Ramos (cell line): ENCODE results near the gene CYP11A1.

Experiments used
- in situ Hi-C: fragments of 300-500 bp; cut with MboI; formaldehyde crosslinking; loops from one replicate; pipeline ENCODE4 v1.14.3; 2022; ENCODE audit warnings: low sequenced_read_pairs; ENCODE audit not compliant: unreplicated experiment

CYP11A1 gene

DNA sequence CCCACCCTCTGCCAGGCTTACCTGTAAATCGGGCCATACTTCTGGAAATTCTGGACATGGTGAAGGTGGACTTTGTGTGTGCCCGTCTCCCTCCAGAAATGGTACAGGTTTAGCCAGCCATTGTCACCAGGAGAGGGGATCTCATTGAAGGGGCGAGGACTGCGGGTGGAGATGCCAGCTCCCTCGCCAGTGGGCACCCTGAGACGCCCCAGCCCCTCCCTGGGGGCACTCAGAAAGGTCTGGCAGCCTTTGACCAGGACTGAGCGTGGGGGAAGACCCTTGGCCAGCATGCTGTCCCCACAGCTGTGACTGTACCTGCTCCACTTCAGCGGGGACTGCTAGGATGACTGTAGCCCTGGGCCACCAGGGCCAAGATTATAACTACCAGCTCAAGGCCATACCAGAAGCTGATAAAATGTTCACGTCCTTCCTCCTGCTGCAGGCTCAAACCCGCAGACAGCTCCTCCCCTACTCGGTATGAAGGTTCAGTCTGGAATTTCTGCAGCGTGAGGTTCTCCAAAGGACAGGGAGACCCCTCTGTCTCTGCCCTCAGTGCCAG is at the start of gene CYP11A1:
Gene CYP11A1 (minus strand): TSS at position 351 of the 559 bp plus-strand sequence. CDS start 61 bp downstream, at position 290.
- in situ Hi-C loops: no loop called here

DNA sequence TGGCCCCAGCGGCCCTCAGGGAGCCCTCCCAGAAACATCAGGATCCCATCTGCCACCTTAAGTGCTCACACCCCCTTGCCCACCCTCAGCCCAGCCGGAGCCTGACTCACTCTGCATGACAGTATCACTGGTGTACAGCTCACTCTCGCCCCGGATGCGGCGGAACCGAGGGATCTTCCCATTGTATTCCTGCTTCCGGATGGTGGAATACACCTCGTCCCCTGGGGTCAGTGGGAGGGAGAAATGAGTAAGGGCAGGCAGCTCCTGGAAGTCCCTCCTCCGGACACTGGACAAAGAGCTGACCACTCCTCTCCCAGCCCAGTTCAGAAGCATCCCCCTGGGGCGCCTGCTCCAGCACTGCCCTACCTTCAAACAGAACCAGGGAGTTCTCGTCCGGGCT is 49.8 kb upstream of the CYP11A1 start:
- in situ Hi-C loops: no loop called here

DNA sequence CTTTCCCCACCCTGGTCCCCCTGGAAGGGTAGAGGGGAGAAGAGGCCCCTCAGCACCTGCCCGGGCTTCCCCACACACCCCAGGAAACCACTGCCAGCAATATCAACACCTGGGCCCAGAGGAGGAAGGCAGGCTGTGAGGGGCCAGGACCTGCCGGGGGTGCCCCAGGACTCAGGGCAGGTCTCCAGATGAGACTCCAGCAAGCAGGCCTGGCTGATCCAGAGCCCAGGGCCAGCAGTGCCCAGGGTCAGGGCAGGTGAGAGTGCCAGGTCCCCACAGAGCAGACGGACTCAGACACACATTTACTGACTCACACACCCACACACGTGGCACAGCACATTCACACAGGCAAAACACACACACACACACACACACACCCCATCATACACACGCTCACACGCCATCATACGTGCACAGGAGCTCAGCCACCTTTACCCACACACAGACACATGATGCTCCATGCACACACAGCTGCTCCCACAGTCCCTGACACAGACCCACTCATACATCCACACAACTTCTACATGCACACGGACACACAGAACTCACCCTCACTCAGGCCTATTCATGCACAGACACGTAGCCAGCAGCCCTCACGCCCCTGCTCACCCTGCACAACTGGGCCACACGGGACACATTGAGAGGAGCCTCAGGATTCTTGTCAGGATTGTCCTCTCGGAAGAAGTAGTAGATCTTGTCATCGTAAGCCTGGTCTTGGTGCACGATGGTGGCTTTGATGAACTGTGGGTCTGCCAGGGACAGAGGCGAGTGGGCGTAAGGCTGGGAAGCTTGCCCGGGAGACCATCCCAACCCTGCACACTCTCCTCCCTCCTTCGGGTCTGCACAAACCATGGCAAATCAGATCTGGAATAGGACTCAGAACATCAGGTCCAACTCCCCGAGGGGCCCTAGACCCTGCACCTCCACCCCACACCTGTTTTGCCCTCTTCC is 48.8 kb upstream of the CYP11A1 start:
- in situ Hi-C loops: no loop called here

DNA sequence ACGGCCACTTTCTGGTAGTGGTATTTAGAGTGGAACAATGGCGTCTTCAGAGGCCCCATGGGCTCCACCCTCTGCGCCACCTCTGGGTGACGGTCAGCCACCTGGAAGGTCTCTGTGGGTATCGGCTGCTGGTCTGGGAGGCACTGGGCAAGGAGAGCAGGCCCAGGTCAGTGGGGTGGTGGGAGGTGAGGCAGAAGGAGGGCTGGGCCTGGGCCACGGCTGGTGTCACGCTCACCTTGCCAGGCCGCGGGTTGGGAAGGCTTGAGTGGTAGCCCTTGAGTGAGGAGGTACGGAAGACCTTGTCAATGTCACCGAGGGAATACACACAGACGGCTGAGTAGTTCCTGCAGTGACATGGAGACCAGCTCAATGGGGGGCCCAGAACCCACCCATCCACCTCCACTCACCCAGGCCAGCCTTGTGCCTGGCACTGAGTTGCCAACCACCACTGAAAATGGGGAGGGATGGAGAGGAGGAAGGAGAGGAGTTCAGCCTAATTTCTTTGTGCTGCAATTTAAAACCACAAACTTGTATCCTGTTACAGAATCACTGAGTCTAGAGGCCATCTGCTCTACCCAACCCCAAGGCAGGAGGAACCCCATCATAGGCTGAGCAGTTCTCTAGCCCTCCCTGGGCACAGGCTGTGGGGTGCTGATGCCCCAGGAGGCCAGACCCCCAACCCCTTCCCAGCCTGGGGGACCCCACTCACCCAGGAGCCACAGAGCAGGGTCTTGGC is 47.3 kb upstream of the CYP11A1 start:
- in situ Hi-C loops: no loop called here

DNA sequence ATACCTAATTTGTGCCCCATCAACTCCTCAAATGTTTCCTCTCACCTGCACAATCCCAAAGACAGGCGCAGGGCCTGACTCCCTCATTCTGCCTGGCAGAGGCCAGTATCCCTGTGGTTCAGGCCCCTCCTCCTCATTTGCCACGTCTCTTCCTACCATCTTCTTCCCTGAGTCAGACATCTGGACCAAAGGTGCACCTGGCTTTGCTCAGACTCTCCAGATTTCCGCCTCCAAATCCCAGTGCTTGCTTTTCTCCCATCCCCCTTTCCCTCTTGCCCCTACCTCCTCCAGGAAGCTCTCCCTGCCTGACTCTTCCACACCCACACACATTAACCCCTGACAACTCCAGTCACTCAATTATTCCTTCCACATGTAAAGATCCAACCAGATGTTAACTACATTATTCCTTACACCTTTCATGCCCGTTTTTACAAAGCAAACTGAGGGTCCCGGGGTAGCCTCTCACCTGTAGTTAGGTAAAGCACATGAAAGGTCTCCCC is 46.7 kb upstream of the CYP11A1 start:
- in situ Hi-C loops: no loop called here

DNA sequence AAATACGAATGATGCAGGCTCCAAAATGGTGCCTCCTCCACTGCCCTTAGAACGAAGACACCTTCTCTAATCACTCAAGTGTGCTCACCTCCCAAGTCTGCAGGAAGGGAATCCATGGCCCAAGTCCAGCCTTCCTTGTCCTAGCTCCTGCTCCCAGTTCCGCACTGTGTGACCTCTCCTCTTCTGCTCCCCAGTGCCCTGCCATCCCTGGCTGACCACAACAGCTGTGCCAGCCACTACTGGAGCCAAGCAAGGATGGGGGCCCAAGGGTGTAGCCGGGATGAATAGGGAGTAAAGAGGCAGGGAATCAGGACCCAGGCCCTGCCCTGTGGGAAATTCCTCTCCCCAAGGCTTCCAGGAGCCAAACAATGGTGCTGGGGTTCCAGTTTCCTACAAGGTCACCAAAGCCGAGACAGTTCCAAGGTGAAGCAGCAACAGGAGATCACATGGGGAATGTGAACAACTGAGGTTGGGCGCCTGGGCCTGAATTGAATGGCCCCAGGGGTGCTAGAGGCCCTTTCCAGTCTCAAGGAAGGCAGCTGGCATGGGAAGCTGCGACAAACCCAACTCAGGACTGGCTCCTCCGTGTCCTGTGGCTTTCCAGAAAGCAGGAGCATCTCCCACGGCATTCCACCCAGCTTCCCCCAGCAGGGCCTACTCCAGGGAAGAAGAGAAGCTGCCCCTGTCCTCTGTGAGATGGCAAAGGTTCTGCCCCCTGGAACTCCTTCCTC is 46.1 kb upstream of the CYP11A1 start:
- in situ Hi-C loops: no loop called here

DNA sequence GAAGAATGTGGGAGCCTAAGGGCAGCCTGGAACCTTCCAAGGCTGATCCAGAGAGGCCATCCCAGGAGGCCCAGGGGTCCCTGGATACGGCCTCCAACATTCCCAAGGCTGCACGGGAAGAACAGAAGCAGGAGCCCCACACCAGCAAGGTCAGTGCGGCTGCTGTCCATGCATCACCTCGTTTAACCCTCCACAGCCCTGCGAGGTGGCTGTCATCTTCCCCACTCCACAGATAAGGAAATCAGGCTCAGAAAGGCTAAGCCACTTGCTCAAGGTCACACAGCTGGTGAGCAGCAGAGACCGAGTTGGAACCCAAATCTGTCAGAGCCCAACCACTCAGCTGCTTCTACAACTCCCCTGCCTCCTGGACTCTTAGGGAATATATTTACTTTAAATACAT is 44.7 kb upstream of the CYP11A1 start:
- in situ Hi-C loops: no loop called here

DNA sequence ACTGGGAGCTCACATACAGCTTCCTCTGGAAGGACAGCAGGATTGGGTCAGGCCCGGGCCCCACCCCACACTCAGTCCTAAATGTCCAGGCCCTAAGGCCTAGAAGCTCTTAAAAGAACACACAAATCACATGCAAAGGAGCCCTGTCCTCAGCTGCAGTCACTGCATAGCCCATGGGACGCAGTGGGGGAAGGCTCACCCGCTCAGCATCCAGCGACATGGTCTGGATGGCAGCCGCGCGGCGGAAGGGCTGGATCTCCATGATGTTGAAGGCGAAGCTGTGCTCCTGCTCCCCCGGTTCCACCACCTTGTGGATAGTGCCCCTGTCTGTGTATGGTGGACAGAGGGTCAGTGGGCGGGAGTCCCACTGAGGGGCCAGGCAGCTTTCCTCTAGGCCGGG is 44.2 kb upstream of the CYP11A1 start:
- in situ Hi-C loops: no loop called here

DNA sequence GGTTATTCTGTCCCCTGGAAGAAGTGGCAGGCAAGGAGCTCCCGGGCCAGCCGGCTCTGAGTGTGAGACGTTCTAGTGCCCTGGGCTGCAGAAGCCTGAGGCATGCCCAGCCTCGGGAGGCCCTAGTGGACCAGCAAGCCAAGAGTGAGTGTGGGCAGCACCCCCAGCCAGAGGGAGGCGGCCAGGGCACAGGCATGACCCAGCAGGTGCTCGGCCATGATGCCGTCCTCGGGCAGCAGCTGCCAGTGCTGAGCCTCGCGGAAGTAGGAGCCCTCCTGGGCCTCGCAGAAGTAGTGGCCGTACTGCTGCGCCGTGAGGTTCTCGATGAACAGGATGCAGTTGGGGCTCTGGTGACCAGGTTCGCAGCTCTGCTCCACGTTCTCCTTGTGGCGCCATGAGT is 43.1 kb upstream of the CYP11A1 start:
- in situ Hi-C loops: no loop called here

DNA sequence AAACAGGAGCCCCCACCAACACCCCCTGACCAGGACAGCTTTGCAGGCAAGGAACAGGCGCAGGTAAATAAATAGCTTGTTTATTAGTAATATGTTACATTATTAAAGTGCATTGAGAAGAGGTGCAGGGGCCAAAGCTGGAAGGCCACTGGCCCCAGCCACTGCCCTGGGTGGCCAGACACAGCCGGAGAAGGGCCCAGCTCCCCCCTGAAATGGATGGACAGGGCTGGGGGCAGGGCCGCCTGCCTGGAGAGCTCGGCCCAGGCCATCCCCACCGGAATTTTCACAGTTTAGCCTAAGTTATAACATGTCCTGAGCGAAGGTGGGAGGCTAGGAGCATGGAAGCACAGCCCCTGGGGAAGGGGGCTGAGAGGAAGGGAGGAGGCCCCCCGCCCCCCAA is 41.8 kb upstream of the CYP11A1 start:
- in situ Hi-C loops: no loop called here

DNA sequence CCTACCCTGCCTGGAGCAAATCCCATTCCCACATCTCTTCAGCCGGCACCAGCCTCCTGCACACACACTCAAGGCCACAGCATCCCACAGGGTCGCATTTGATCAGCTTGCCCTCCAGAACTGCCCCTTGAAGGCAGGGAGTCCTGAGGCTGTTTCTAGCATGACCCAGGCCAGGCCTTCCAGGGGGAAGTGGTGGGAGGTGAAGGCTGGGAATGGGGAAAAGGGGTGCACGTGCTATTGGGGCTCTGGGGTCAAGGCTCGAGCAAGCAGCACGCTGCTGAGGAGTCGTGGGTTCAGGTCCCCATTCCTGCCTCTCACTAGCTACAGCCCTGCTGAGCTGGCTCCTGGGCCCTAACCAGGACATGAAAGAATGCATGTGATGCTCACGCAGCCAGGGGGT is 41.4 kb upstream of the CYP11A1 start:
- in situ Hi-C loops: no loop called here

DNA sequence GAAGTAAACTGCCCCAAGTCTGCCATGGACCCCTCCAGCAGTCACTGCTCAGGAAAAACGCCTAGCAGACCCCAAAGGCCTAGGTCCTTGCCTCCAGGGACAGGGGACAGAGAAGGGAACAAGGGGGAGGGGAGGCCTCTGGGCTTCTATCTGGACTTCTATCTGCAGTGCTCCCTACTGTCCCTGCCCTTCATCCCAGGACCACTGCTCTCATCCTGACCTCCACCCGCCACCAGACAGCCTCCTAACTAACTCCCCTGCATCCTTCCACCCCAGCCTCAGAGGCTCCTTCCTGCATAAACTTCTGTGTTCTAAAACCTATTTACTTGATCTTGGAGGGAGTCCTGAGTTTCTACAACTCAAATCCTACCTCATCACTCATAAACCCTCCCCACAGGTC is 40.9 kb upstream of the CYP11A1 start:
- in situ Hi-C loops: no loop called here

DNA sequence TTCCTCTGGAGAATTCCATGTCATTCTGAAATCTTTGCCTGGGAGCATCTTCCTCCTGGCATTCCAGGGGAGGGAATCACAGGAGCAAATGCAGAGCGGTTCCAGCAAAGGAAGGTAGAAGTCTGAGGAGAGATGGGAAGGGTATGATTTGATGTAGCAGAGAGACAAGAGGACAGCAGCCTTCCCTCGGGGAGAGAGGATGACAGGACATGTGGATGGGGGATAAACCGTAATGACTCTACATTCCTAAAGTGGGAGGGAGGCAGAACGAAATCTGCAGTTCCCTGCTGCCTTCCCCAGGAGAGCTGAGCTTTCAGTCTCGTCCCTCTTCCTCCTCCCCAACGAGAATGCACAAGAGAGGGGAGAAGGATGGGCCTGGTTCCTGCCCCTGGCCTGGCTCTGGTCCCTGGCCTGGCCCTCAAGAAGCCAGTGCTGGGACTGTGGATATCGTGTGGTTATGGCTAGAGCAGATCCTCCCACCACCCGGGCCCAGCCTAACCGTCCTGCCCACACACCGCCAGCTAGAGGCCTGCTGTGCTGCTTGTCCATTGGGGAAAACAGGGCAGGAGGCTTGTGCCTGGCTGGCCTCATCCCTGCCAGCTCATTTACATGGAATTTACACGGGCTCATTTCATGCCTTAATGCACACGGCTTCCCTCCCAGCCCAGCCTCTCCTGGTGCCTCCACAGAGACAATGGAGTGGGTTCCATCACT is 39.7 kb upstream of the CYP11A1 start:
- in situ Hi-C loops: no loop called here

DNA sequence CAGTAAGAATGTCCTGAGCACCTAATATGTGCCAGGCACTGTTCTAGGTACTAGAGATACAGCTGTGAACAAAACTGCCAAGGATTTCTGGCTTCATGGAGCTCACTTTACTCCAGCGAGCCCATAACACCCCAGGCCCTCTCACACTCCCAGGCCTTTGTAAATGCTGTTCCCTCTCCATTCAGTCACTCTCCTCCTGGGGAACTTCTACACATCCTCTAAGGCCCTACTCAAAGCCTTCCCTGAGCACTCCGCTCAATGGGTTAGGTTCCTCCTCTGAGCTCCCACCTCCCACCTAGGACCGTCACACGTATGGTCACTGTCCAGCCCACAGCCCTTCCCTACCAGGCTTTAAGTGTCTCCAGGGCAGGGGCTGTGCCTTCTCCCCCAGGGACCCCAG is 39.1 kb upstream of the CYP11A1 start:
- in situ Hi-C loops: no loop called here

DNA sequence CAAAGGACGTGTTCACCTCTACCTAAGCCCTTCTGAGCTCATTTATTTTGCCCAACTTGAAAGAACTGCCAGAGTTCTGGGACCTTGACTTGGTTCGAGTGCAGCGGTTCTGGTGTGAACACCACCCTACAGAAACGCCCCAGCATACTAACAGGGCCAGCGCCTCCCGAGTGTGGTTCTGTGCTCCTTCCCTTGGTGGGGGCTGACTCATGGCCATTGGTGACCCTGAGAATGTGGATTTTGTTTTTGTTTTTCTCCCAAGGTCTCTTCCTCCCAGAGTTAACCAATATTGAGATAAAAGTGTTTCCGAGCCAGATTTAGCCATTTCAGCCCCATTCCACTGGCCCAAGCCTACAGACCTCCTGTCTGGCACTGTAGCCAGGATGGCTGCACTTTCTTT is 38.4 kb upstream of the CYP11A1 start:
- in situ Hi-C loops: no loop called here

DNA sequence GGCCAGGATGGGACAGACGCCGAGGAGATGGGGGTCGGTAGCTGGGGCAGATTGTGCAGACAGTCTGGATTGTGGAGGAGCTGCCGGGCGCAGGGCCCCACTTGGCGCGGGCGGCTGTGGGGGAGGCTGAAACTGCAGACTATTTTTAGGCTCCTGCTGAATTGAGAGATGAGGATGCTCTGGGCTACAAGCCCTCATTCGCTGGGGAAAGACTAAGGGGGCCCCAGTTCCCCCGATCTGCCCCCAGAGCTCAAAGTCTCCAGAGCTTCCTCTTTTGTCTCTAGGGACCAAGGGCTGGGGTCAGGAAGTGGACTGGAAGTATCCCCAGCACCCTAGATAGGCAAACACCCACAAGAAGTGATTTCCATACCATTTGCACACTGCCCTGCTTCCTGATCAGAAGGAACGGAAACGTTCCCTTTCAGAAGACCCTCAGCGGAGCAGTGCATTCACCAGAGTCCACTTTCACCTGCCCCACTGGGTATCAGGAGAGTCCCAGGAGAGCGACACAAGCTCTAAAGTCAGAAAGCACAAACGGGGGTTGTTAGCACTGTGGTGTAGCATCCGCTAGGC is 36.6 kb upstream of the CYP11A1 start:
- in situ Hi-C loops: no loop called here

DNA sequence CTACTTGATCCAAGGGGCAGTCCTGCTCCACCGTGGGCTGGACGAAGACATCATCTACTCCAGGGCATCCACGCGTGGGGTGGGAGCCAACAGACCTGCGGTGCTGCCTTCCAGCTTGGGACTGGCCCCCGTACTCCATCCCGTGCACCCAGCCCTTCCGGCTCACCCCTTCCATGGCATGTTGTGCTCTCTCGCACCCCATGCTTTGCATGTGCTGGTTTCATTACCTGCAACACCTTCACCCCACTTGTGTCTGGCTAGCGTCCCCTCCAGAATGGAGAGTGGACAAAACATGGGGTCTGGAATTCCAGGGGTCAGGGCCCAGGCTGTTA is 36.1 kb upstream of the CYP11A1 start:
- in situ Hi-C loops: no loop called here

DNA sequence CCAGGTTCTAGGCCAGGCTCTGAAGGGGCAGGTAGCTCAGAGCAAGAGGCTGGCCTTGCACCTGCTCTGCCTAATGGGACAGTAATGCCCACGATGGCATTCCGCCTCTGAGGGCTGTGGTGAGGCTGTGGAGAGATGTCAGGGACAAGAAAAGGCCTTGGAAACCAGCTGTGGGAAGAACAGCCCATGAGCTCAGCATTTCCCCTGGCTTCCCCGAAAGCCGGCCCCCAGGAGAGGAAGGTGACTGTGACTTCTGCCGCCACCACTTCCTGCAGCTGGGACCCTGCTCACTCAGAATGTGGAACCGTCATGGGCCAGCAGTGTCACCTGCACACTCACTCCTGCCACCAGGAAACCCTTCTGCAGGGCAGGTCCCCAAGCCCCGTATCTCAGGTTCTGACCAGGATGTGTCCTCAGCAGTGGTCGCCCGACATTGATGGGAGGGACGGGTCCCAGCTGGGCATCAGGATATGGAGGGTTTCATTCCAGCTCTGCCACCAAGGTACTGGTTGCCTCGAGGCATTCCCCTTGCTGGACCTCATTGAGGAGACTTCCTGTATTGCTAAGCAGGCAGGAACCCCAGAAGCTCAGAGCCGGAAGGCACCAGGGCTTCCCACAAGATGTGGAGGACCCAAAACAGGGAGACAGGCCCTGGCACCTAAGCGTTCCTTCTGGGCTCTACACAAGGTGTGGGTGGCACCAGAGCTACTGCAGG is 35.6 kb upstream of the CYP11A1 start:
- in situ Hi-C loops: no loop called here

DNA sequence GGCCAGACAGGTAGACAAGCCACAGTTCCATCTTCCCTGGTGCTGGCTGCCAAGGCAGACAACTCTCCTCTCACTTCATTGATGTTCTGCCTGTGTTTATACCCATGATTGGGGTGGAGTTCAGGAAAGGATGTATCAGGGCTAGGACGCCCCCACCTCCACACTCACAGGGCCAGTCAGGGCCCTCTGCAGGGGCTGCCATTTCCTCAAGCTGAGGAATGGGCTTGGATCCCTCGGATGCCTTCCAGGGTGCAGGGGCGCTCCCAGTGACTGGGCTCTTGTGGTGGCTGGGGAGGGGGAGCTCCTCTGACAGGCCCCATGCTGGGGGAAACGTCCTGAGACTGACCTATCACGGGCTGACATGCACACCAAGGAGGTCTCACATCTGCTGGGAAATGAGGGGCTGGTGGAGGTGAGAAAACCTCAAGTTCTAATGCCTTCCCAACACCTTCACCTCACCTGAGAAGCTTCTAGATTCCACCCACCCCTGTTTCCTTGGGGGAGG is 34.9 kb upstream of the CYP11A1 start:
- in situ Hi-C loops: no loop called here
